Left cardiac atrium (tissue), 4 donors: ENCODE measurements around the gene PLK5. TPM values are rescaled to one million over a fixed set of nuclear protein-coding genes. Genes with fewer than 3 reads are reported as not detected.
"Not testable (repeated sequence)": the region's sequence is repeated elsewhere in the genome, so short reads cannot be mapped to it uniquely, and the experiment has no call there.

Experiments
- ATAC-seq, 2 donors: fragments of 200-7000 bp; cut with Tn5 transposase; one replicate each; pipeline ENCODE4 v1.9.1; 2020; ENCODE audit warnings: mild to moderate bottlenecking in 2 of 2, moderate library complexity in 2 of 2
- DNase-seq: peaks from one replicate; pipeline ENCODE4 v3.0.0-alpha.2; 2020
- intact Hi-C, 2 donors: fragments of 100-400 bp; cut with DNase I; formaldehyde crosslinking; loops; one replicate each; pipeline versions ENCODE4 v1.14.1 to v1.15.1; 2022 to 2023
- total RNA-seq, 2 donors: library from RNA; stranded (reverse); fragmentation: NEBNext Ultra II Directional; extraction: Animal tissue kit (Norgen Biotek cat#: 25700); gene quantifications; one replicate each; pipeline ENCODE4 v1.2.1, GENCODE V29; 2021
- donor health status: DM: no; HTN: yes; CAD: no.
- donor health status: DM: no; HTN: yes; CAD: no; lungs with severe emphysema.
- donor health status: DM: yes; HTN: yes; CAD: no.
- donor health status: Dilated cardiomyopathy.

The PLK5 gene
- total RNA-seq, 2 donors from 2014 or later: not detected

DNA sequence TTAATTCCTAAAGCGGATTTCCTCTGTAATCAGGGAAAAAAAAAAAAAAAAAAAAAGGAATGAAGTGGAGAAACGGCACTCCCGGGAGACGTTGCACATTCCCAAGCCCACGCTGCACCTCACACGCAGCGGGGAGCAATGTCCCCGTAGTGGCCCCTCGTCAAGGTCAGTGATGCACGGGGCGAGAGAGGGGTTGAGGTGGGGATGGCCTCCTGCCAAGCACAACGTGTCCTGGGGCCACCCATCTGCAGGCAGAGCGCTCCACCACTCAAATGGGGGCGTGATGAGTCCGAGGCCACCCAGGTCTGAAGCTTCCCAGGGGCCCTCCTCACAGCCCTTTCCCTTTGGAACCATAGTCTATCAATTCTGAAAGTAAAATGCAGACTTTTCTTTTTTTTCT, 15.1 kb downstream of the PLK5 start:
- intact Hi-C loops: no loop called here
- DNase-seq (no peak), ATAC-seq (peak in 1 of 2 donors; percentile 51)

GRCh38 chr19:1539749-1540148, 15.9 kb downstream of the PLK5 start:
- intact Hi-C loops: loop anchor here in 1 of 2 donors (10.0 kb wide), 1 partner anchor 225 kb away; no protein-coding TSS in a partner anchor
- not testable (repeated sequence) for DNase-seq, ATAC-seq

GRCh38 chr19:1540365-1540925, 16.6 kb downstream of the PLK5 start:
- ATAC-seq (peak; percentile 48 to 79), DNase-seq (no peak)
- intact Hi-C loops: loop anchor here in 1 of 2 donors (10.0 kb wide), 1 partner anchor 224 kb away; no protein-coding TSS in a partner anchor

GRCh38 chr19:1549332-1549945, 25.6 kb downstream of the PLK5 start:
- intact Hi-C loops: loop anchor here (5.0 to 10.0 kb wide), 3 partner anchors 123 to 218 kb away; no protein-coding TSS in a partner anchor
- DNase-seq: no peak
- no peak for ATAC-seq

GRCh38 chr19:1551068-1552040, 27.5 kb downstream of the PLK5 start:
- no peak for ATAC-seq
- no peak for DNase-seq
- intact Hi-C loops: no loop called here

- intact Hi-C loops: no loop called here
- DNase-seq: no peak
- no peak for ATAC-seq
Measured at GRCh38 chr19:1553415-1553814, 29.5 kb downstream of the PLK5 start.

DNA sequence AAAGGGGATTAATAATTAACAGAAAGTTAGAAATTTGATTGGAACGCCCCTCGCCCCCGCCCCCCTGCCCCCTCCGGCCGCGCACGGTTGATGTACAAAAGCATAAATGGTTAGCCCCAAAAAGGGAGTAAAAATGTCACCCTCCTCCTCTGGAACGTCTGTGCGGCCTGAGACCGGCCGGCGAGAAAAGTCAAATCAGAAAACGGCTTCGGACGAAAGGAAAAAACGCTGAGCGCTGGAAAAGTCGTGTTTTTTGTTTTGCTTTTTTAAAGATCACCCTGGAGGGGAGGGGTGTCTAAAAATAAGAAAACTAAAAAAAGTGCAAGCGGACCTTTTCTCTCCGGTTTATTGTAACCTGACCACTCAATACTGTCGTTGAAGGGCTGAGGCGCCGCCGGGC, 31.1 kb downstream of the PLK5 start:
- ATAC-seq (no peak), DNase-seq (no peak)
- intact Hi-C loops: no loop called here

DNA sequence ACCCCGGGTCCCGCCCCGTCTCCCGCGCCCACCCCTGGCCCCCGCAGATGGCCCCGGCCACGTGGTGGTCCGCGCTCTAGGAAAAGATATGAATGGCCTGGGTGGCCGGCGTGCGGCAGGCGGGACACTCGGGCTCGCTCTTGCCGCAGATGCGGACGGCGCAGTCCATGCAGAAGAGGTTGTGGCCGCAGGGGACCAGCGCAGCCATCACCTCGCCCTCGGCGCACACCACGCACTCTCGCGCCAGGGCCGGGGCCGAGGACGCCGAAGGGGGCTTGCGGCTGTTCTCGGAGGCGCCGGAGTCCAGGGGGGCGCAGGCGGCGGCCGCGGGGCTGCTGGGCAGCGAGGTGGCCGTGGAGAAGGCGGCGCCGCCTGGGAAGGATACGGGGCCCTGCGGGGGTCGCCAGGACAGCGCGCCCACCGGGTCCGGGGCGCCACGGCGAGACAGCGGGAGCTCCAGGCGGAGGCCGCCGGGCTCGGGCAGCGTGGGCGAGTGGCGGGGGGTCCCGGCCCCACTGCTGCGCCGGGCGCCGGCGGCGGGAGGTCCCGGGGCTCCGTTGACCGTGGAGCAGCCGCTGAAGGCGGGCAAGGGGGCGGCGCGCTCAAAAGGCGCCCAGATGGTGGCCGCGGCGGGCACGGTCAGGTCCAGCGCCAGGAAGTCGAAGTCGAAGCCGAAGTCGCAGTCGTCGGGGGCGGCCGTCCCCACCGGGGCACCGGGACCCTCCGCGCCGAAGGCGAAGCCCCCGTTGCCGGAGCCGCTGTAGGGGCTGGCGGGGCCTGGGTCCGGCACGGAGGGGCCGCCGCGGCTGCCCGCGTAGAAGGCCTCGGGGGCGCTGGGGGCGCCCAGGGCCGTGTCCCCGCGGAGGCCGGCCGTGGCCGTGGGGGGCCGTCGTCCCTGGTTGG, 31.9 kb downstream of the PLK5 start:
- ATAC-seq (no peak), DNase-seq (no peak)
- intact Hi-C loops: no loop called here

DNA sequence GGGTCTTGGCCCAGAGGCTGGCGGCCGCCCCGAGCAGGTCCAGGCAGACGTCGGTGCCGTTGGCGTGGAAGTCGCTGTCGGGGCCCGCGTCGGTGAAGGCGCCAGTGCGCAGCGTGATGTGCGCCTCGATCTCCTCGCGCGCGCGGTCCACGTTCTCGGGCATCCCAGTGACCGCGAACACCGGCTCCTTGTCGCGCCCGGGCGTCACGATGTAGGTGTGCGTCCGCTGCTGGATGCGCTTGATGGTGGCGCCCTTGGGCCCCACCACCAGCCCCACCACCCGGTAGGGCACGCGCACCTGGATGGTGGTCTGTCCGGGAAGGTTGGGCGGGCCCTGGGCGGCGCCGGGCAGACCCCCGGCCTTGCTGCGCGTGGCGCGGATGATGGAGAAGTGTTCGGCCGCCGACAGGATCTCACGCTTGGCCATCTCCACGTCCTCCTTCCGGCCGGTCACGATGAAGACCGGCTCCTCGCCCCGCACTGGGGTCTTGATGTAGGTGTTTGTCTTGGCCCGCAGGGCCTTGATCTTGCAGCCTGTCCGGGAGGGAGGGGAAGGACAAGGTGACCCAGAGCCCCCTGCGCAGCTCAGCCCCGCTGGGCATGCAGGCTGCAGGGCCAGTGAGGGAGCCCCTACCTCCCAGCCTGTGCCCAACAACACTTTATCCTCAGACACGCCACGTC, 32.7 kb downstream of the PLK5 start:
- no peak for DNase-seq
- intact Hi-C loops: no loop called here

DNA sequence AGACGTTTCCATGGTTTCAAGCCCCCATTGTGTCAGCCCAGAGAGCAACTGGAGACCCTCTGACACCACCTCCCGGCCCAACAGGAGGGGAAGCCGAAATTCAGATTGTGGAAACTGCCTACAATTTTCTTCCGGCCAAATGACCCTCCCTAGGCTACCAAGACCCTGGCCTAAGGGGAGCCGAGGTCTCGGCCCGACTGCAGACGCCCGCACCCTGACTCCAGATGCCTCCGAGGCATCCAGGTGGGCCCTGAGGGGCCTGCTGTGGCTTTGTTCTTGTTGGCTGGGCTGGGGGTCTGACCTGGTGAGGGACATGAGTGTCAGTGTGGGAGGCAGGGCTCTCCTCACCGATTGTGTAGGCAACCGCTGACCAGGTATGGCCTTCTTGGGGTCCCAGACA, 34.7 kb downstream of the PLK5 start:
- intact Hi-C loops: no loop called here
- DNase-seq (no peak), ATAC-seq (no peak)

More for the DNA sequence above, 32.7 kb downstream of the PLK5 start:
- ATAC-seq: no peak

DNA sequence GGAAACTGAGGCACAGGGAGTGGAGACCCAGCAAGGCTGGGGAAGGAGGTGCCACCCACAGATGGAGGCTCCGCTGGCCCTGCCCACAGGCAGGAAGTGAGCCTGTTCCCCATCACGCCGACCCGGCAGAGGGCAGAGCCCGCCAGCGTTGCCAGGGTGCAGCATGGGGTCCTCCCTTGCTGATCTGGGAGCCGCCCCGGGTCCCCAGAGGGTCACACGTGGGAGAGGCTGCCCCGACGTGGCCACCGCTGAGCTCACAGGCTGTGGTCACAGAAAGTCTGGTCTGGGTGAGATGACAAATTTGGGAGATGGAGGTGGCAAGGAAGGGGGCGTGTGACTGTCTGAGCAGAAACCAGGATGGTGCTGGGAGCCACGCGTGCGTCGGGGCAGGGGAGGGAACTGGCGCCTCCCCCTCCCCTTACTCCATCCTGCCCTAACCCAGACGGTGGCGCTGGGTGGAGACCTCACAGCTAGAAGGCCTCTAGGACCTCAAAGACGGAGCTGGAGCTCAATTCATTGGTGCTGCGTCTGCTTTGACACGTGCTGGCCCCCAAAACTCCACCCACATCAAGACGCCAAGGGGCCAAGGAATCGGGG, 36.5 kb downstream of the PLK5 start:
- DNase-seq (no peak), ATAC-seq (no peak)
- intact Hi-C loops: no loop called here

- ATAC-seq (no peak), DNase-seq (no peak)
Measured at GRCh38 chr19:1561236-1561842, 37.5 kb downstream of the PLK5 start.

GRCh38 chr19:1563251-1563650, 39.4 kb downstream of the PLK5 start:
- intact Hi-C loops: no loop called here
- ATAC-seq (no peak), DNase-seq (no peak)

More at GRCh38 chr19:1561236-1561842, 37.5 kb downstream of the PLK5 start:
- intact Hi-C loops: no loop called here

DNA sequence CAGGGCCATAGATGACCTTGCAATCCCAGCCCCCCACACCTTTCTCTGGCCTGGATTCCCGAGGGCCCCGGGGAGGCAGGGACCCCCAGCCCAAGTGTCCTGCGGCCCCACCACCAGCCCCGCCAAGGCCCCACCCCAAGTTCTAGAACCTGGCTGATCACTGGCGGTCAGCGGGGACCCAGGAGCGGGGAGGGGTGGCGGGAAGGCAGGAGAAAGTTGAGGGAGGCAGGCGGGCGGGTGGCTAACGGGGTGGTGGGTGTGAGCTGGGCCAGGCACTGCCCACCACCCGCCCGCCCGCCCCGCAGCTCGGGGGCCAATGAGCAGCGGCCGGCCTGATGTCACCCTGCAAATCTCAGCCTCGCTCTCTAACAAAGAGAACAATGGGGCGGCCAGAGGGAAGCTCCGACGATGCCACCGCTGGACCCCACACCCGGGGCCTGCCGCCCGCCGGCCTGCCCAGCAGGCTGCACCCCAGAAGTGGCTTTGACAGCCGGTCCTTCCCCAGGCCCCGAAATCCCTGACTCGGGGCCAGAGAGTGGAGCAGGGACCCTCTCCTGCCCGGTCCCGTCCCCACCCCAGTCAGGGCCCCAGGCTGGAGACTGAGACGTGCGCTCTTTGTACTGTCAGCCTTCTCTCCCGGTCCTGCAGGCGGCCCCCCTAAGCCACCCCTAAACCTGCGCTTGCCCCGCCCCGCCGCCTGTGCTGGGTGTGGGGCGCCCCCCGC, 42.7 kb downstream of the PLK5 start:
- intact Hi-C loops: no loop called here
- ATAC-seq (peak; percentile 88 to 89), DNase-seq (peak; percentile 74)

DNA sequence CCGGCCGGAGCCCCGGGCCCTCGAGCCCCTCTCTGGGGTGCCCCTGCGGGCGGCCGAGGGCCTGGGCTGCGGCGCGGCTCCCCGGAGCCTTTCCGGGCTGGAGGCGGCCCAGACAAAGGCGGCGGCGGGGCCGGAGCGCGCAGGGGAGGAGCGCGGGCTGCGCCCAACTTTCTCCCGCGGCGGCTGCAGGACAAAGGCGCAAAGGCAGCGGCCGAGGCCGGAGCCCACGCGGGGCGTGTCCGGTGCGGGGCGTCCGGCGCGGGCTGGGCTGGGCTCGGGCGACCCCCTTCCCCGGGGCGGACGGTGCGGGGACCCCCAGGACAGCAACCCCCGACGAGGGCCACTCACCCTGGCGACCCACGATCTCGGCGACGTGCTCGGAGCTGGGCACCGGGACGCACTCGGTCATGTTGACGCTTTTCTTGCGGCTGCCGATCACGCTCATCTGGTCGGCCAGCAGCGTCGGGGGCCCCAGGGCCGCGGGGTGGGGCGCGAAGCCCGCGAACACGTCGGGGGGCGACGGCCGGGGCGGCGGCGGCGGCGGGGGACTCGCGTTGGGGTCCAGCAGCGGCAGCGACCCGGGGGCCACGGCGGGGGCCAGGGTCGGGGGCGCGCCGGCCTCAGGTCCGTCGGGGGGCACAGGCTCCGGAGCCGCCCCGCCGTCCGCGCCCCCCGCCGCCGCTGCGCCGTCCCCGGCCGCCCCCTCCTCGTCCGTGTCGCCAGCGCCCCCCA, 43.4 kb downstream of the PLK5 start:
- intact Hi-C loops: no loop called here
- ATAC-seq (peak; percentile 51 to 57), DNase-seq (peak; percentile 49)

GRCh38 chr19:1567848-1568227, 44.0 kb downstream of the PLK5 start:
- intact Hi-C loops: no loop called here
- ATAC-seq: no peak
- no peak for DNase-seq
